K562 (cell line): ENCODE results near the gene PRRT1. TPM values are rescaled to one million over a fixed set of nuclear protein-coding genes. Genes with fewer than 3 reads are reported as not detected.

Source experiments
- AFF1 ChIP-seq, 2 experiments: fragments of 450-650 bp; IDR thresholded peaks; 2 replicates each; pipeline ENCODE4 v1.6.1; 2018; ENCODE audit warnings: mild to moderate bottlenecking in 2 of 2, low read depth in 1 of 2; ENCODE audit not compliant: partially characterized antibody in 2 of 2
- ELF1 ChIP-seq: fragments of 200-800 bp; sonication (Bioruptor generic); IDR thresholded peaks from 2 replicates; pipeline ENCODE4 v1.6.1; 2016; ENCODE audit warnings: missing genetic modification characterization, missing compliant biosample characterization
- ETV1 ChIP-seq: fragments of 450-650 bp; conservative IDR thresholded peaks from 2 replicates; pipeline ENCODE4 v1.6.1; 2016; ENCODE audit warnings: missing genetic modification characterization, control low read depth, low read depth, missing compliant biosample characterization
- FOXP1 ChIP-seq: sonication (generic); formaldehyde crosslinking; IDR thresholded peaks from 2 replicates; pipeline ENCODE4 v1.8.0; 2022; ENCODE audit warnings: mild to moderate bottlenecking, missing genetic modification reagents
- GABPA ChIP-seq: fragments of 200-800 bp; sonication (Bioruptor generic); conservative IDR thresholded peaks from 2 replicates; pipeline ENCODE4 v1.6.1; 2016; ENCODE audit warnings: low read depth, missing genetic modification characterization, missing compliant biosample characterization
- GABPB1 ChIP-seq: sonication (generic); formaldehyde crosslinking; IDR thresholded peaks from 2 replicates; pipeline ENCODE4 v1.8.0; 2022; ENCODE audit warnings: mild to moderate bottlenecking, missing genetic modification reagents
- HDAC6 ChIP-seq: IDR thresholded peaks from 2 replicates; pipeline ENCODE4 v1.6.1; 2012; ENCODE audit warnings: low read depth, mild to moderate bottlenecking, control low read depth, inconsistent platforms, low read length, moderate library complexity
- KDM4B ChIP-seq, 2 experiments: fragments of 450-650 bp in 1 of 2; sonication (generic) in 1 of 2; IDR thresholded peaks; 2 replicates each; pipeline ENCODE4 v1.6.1; 2016 to 2017; ENCODE audit warnings: borderline replicate concordance in 2 of 2, antibody characterized with exemption in 1 of 2, low read depth in 1 of 2, mild to moderate bottlenecking in 1 of 2
- PHF8 ChIP-seq: fragments of 200-600 bp; sonication (generic); IDR thresholded peaks from 2 replicates; pipeline ENCODE4 v1.6.1; 2012; ENCODE audit warnings: mixed run types, mild to moderate bottlenecking, inconsistent platforms, low read length, moderate library complexity, borderline replicate concordance
- POLR2AphosphoS5 ChIP-seq: IDR thresholded peaks from 2 replicates; pipeline ENCODE4 v1.6.1; 2011; ENCODE audit warnings: mild to moderate bottlenecking, low read depth, low read length, moderate library complexity; ENCODE audit not compliant: control insufficient read depth, insufficient read depth
- STAG1 ChIP-seq: sonication (generic); formaldehyde crosslinking; IDR thresholded peaks from 2 replicates; pipeline ENCODE4 v1.5.0; 2020; ENCODE audit warnings: missing genetic modification reagents, borderline replicate concordance
- THRAP3 ChIP-seq: fragments of 450-650 bp; IDR thresholded peaks from 2 replicates; pipeline ENCODE4 v1.6.1; 2016; ENCODE audit warnings: mild to moderate bottlenecking, inconsistent platforms, borderline replicate concordance
- XRCC5 ChIP-seq: fragments of 200-400 bp; formaldehyde crosslinking; IDR thresholded peaks from 2 replicates; pipeline ENCODE4 v1.6.1; 2017; ENCODE audit warnings: low read depth, mild to moderate bottlenecking, low read length
- ZNF174 ChIP-seq: fragments of 250-450 bp; sonication (Bioruptor Pico); IDR thresholded peaks from 2 replicates; pipeline ENCODE4 v1.4.0; 2020; ENCODE audit warnings: mild to moderate bottlenecking
- ZNF707 ChIP-seq: fragments of 250-450 bp; sonication (Bioruptor Pico); conservative IDR thresholded peaks from 2 replicates; pipeline ENCODE4 v1.8.0; 2022; ENCODE audit warnings: inconsistent platforms, mild to moderate bottlenecking, moderate library complexity
- polyA plus RNA-seq, 8 experiments: library from polyadenylated mRNA; depleted of rRNA in 4 of 8; stranded (reverse) in 5 of 8; unstranded in 3 of 8; fragments of >200 nt; fragmentation: Nextera tagmentation in 2 of 8; fragmentation: Illumina TruSeq in 1 of 8; extraction: Ambion mirVana in 2 of 8; extraction: Trizol in 1 of 8; gene quantifications; 2 replicates each; pipeline versions ENCODE4 v1.2.1 to v1.2.3, GENCODE V29; 2011 to 2014; ENCODE audit warnings: inconsistent platforms in 1 of 8, missing spikeins in 1 of 8
- total RNA-seq, 7 experiments: library from RNA; depleted of rRNA in 6 of 7; stranded (reverse); fragments of >200 nt in 6 of 7; fragmentation: Illumina TruSeq in 2 of 7; extraction: Trizol in 2 of 7; gene quantifications; 2 replicates each; pipeline versions ENCODE4 v1.2.1 to v1.2.3, GENCODE V29; 2011 to 2021; ENCODE audit warnings: low replicate concordance in 1 of 7
- TF ChIP-seq, protein P1 (sequence below): fragments of 250-450 bp; sonication (Bioruptor Pico); IDR thresholded peaks from 2 replicates; pipeline ENCODE4 v1.5.0; 2020; ENCODE audit warnings: mild to moderate bottlenecking, borderline replicate concordance
- TF ChIP-seq, protein P2 (sequence below): fragments of 250-450 bp; sonication (Bioruptor Pico); IDR thresholded peaks from 2 replicates; pipeline ENCODE4 v1.9.0; 2021; ENCODE audit warnings: mild to moderate bottlenecking, inconsistent platforms

PRRT1 gene
- total and polyA plus RNA-seq, 9 of the 15 experiments (the other 6 are each of a cell fraction or from before 2014, with no cell fraction given): 0.14 to 3.5 (median 0.41) TPM

GRCh38 chr6:32175711-32176475 lies 24.2 kb upstream of the PRRT1 start, which contains the start of gene AGPAT1 (continued):
- peak; percentile 97 for TF ChIP-seq GABPA (tag)
- TF ChIP-seq ETV1 (tag): peak; percentile 75
- TF ChIP-seq, protein P1, sequence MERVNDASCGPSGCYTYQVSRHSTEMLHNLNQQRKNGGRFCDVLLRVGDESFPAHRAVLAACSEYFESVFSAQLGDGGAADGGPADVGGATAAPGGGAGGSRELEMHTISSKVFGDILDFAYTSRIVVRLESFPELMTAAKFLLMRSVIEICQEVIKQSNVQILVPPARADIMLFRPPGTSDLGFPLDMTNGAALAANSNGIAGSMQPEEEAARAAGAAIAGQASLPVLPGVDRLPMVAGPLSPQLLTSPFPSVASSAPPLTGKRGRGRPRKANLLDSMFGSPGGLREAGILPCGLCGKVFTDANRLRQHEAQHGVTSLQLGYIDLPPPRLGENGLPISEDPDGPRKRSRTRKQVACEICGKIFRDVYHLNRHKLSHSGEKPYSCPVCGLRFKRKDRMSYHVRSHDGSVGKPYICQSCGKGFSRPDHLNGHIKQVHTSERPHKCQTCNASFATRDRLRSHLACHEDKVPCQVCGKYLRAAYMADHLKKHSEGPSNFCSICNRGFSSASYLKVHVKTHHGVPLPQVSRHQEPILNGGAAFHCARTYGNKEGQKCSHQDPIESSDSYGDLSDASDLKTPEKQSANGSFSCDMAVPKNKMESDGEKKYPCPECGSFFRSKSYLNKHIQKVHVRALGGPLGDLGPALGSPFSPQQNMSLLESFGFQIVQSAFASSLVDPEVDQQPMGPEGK (CRISPR knock-in tag): 0 out of 2 replicates have a peak, but pooled peaks have one; percentile 36
- TF ChIP-seq STAG1: 0 out of 2 replicates have a peak, but pooled peaks have one; percentile 29
- TF ChIP-seq XRCC5: no peak
- peak; percentile 40; the same call in 1 of the 2 replicates for TF ChIP-seq FOXP1
- TF ChIP-seq ZNF707 (CRISPR knock-in tag): 0 out of 2 replicates have a peak, but pooled peaks have one; percentile 17
- TF ChIP-seq, protein P2, sequence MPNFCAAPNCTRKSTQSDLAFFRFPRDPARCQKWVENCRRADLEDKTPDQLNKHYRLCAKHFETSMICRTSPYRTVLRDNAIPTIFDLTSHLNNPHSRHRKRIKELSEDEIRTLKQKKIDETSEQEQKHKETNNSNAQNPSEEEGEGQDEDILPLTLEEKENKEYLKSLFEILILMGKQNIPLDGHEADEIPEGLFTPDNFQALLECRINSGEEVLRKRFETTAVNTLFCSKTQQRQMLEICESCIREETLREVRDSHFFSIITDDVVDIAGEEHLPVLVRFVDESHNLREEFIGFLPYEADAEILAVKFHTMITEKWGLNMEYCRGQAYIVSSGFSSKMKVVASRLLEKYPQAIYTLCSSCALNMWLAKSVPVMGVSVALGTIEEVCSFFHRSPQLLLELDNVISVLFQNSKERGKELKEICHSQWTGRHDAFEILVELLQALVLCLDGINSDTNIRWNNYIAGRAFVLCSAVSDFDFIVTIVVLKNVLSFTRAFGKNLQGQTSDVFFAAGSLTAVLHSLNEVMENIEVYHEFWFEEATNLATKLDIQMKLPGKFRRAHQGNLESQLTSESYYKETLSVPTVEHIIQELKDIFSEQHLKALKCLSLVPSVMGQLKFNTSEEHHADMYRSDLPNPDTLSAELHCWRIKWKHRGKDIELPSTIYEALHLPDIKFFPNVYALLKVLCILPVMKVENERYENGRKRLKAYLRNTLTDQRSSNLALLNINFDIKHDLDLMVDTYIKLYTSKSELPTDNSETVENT (CRISPR knock-in tag): 0 out of 2 replicates have a peak, but pooled peaks have one; percentile 50
- peak in 1 of 2 experiments; percentile 99; a peak in 2 of 4 replicates for TF ChIP-seq KDM4B (IDR thresholded peaks at IDR 0.05; ENCODE audit: borderline replicate concordance in 2 of 2, low read depth in 1 of 2)
- TF ChIP-seq HDAC6: no peak
- TF ChIP-seq ELF1: peak; percentile 49; the same call in 1 of the 2 replicates
- TF ChIP-seq ZNF174: 0 out of 2 replicates have a peak, but pooled peaks have one; percentile 24
- TF ChIP-seq POLR2AphosphoS5: peak; percentile 55; the same call in 1 of the 2 replicates
- TF ChIP-seq THRAP3: no peak; the same call in 1 of the 2 replicates
- peak; percentile 82; the same call in 1 of the 2 replicates for TF ChIP-seq PHF8
- TF ChIP-seq AFF1 (IDR thresholded peaks at IDR 0.05; ENCODE audit: low read depth in 1 of 2, partially characterized antibody in 2 of 2): peak; percentile 41 to 55
- TF ChIP-seq GABPB1: peak; percentile 90
